ENCODE results near the gene PTGES2.

Gene PTGES2

DNA sequence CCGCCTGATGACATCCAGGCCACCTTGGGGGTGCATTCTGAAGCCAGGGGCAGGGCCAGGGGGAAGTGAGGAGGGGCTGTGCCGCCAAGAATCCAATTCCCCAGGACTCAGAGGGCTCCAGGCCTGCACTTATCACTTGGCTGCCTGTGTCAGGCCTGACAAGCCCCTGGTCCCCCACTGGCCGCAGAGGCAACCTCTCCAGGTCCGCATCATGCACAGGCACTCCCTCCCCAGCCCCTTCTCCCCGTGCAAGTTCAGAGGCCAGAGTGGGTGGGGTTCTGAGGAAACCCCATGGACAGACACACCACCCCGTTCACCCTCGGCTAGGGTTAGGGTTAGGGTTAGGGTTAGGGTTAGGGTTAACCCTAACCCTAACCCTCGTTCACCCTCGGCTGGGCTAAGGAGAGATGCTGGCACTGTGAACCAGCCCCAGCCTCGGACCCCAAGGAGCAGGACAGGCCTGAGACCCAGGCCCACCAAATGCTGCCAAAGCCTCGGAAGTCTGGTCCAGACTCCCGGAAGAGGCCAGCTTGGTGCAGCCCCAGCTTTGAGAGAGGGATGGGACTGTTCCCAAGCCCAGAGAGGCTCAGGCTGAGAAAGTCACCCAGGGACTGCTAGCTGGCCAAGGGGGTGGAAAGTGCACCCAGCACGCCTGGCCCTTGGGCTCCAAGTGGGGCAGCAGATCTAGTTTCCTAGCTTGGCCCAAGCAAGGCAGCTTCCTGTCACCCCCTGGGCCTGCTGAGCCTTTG is 26.6 kb upstream of the PTGES2 start:
- in situ Hi-C loops (cut with HindIII; ENCODE audit: low sequenced_read_pairs), result no loop called here

- in situ Hi-C loops (cut with HindIII; ENCODE audit: low sequenced_read_pairs), result no loop called here
Observed at GRCh38 chr9:128153060-128153946, 25.8 kb upstream of the PTGES2 start.

DNA sequence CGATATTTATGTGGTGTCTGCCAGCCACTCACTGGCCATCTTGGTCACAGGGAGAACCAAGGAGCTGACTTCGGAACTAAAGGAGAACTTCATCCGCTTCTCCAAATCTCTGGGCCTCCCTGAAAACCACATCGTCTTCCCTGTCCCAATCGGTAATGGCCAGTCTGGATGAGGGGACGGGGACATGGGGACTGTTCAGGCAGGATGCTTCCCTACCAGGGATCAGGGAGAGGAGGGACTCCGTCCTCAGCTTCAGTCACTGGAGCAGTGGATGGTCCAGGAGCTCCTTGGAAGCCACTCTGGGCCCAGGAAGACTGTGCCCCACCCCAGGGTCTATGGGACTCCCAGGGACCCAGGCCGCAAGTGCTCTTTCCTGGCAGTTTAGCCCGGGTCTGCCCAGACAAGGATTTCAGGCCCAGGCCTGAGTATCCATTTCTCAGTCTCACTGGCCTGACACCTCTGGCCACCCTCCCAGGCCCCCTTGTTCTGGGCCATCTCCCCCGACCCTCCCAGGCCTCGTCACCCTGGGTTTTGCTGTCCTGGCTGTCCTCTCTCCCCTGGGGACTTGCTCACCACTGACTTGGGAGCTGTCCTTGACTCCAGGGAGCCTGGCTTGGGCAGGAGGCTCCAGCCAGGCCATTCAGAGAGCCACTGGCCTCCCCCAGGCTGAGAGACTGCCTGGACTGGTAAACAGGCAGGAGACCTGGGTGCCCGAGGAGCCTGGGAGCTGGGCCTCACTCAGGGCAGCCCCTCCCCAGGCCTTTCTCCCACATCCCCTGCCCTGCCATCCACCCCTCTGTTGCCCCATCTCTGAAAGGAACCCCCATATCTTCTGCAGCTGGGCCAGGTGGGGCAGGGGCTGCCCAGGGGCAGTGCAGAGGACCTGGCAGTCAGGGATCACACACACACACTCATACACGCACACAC is 24.9 kb upstream of the PTGES2 start:
- in situ Hi-C loops (cut with HindIII; ENCODE audit: low sequenced_read_pairs), result no loop called here

DNA sequence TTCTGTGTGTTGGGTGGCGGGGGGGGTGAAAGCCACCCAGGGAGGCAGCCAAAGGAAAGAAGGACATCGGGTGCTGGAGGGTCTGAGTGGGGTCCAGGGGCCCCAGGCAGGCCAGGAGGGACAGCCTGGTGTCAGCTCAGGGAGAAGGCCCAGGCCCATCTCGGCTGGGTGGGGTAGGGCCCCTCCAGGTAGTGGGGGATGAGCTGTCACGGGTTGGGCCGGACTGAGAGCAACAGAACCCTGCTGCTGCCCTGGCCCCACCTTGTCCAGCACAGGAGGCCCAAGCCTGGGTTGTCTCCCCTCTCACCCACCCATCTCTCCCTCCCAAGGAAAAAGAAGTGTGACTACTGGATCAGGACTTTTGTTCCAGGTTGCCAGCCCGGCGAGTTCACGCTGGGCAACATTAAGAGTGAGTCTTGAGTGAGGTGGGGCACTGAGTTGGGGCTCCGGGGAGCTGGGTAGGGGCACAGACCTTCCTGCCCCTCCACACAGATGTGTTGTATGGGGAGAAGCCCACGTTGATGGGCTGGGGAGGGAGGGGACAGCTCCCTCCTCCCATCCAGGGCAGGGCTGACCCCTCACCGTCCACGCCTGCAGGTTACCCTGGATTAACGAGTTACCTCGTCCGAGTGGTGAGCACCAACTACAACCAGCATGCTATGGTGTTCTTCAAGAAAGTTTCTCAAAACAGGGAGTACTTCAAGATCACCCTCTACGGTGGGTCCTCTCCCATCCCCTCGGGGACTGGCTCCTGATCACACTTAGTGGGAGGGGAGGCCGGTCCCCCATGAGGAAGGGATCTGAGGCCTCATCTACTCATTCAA is 24.0 kb upstream of the PTGES2 start:
- in situ Hi-C loops (cut with HindIII; ENCODE audit: low sequenced_read_pairs), result no loop called here

DNA sequence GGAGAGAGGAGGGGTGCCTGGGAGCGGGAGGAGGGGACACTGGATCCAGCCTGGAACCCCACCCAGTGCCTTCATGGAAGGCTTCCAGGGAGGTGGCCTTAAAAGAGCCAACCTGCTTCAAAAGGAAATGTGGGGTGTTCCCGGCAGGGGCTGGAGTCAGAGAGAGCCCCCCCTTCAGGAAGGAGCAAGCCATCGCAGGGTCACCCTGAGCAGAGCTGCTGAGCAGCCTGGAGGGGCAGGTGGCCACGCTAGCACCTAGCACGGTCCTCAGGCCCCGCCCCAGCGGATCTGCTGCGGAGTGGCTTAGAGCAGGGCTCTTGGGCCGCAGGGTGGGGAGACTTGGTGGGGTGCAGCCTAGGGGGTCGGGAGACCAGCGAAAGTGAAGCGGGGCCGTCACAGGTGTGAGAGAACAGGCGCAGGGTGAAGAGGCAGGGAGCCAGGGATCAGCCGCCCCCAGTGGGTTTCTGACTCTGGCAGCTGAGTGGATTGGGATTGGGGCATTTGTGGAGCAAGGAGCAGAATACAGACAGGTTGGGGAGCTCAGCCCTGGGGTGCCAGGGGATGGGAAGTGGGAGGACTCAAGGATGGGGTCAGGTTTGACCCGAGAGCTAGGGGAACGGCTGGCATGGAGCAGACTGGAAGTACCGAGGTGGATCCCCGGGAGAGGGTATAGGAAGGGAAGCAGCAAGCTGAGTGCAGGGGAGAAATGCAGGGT is 23.2 kb upstream of the PTGES2 start:
- in situ Hi-C loops (cut with HindIII; ENCODE audit: low sequenced_read_pairs), result no loop called here

DNA sequence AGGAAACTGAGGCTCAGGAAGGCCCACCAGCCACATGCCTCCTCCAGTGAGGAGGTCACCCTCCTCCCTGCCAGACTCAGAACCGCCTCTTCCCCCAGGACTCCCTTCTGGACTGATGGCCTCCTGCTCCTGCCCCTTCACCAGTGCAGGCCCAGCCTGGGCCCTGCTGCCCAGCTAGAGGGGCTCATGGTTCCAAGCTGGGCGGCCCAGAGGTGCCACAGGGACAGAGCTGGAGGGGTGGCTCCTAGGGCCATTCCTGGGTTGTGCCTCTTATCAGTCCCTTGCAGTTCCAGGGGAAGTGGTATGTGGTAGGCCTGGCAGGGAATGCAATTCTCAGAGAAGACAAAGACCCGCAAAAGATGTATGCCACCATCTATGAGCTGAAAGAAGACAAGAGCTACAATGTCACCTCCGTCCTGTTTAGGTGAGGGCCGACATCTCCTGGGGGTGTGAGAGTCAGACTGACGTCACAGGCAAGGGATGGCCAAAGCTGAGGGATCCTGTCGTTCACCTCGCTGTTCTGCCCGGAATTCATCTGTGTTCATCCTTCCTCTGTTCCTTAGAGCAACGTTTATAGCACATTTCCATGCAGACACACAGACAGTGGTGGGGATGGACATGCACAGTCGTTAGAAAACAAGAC is 22.5 kb upstream of the PTGES2 start:
- in situ Hi-C loops (cut with HindIII; ENCODE audit: low sequenced_read_pairs), result no loop called here

DNA sequence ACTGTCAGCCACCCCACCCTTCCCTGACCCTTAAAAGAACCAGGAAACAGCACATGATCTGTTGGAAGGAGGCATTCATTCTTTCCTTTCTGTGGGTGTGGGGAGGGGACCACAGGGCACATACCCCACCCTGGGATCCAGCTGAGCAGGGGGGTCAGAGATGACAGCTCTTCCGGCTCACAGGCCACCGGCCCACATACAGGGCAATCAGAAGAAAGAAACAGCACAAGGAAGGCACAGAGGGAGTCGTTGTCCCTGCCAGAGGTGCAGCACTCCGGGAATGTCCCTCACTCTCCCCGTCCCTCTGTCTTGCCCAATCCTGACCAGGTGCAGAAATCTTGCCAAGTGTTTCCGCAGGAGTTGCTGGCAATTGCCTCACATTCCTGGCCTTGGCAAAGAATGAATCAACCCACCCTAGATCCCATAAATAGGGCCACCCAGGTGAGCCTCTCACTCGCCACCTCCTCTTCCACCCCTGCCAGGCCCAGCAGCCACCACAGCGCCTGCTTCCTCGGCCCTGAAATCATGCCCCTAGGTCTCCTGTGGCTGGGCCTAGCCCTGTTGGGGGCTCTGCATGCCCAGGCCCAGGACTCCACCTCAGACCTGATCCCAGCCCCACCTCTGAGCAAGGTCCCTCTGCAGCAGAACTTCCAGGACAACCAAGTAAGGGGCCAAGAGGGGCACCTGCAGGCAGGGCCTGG is 21.6 kb upstream of the PTGES2 start, which contains the start of gene LCN2:
LCN2 (plus strand) TSS at position 453 of the 701 bp plus-strand sequence; CDS start at position 526, 73 bp downstream.
- in situ Hi-C loops (cut with HindIII; ENCODE audit: low sequenced_read_pairs), result no loop called here

- in situ Hi-C loops (cut with HindIII; ENCODE audit: low sequenced_read_pairs), result no loop called here
Observed at GRCh38 chr9:128148509-128149000, 21.0 kb upstream of the PTGES2 start.

GRCh38 chr9:128146591-128147120 is 19.1 kb upstream of the PTGES2 start:
- in situ Hi-C loops (cut with HindIII; ENCODE audit: low sequenced_read_pairs), result no loop called here

GRCh38 chr9:128145951-128146351 is 18.4 kb upstream of the PTGES2 start:
- in situ Hi-C loops (cut with HindIII; ENCODE audit: low sequenced_read_pairs), result no loop called here

- in situ Hi-C loops (cut with HindIII; ENCODE audit: low sequenced_read_pairs), result no loop called here
Observed at GRCh38 chr9:128145536-128145935, 18.0 kb upstream of the PTGES2 start.

DNA sequence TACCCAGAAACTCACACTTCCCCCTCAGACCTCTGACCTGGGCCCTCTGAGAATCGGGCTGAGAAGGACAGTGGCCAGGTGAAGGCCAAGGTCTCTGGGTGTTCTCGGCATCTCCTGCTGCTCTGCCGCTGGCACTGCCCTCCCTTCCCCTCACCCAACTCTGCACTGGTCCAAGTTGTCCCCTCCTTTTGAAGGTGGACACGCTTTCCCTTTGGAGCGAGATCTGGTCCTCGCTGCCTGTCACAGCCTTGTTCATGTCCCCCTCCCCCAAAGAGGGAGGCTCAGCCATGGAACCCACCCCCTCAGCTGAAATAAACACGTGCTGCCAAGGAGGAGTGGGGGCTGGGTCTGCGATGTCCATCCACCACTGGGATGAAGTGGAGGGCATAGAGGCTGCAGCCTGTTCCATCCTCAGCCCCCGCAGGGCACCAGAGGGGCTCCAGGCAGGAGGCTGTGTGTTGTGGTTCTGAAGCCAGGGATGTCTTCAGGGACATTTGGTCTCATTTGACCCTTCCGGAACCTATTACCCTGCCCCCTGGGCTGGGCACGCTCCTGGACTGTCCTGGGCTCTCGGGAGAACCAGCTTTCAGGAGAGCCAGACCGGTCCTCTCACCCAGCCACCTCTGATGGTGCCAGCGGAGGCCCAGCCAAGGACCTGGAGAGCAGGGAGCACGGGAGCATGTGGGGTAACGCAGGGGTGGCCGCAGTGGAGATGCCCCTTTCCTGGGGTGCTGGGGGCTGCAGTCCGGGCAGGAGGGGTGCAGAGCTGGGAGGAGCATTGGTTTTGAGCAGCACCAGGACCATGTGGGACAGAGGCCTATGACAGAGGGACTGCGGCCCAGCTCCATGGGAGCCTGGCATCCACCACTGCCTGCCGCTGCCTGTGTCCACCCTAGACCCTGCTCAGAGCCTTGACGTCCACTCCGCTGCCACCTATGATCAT is 17.0 kb upstream of the PTGES2 start:
- in situ Hi-C loops (cut with HindIII; ENCODE audit: low sequenced_read_pairs), result no loop called here

GRCh38 chr9:128143525-128144238 is 16.2 kb upstream of the PTGES2 start:
- in situ Hi-C loops (cut with HindIII; ENCODE audit: low sequenced_read_pairs), result no loop called here

- in situ Hi-C loops (cut with HindIII; ENCODE audit: low sequenced_read_pairs), result no loop called here
Observed at GRCh38 chr9:128142596-128142995, 15.1 kb upstream of the PTGES2 start.

GRCh38 chr9:128142061-128142460 is 14.5 kb upstream of the PTGES2 start:
- in situ Hi-C loops (cut with HindIII; ENCODE audit: low sequenced_read_pairs), result no loop called here

DNA sequence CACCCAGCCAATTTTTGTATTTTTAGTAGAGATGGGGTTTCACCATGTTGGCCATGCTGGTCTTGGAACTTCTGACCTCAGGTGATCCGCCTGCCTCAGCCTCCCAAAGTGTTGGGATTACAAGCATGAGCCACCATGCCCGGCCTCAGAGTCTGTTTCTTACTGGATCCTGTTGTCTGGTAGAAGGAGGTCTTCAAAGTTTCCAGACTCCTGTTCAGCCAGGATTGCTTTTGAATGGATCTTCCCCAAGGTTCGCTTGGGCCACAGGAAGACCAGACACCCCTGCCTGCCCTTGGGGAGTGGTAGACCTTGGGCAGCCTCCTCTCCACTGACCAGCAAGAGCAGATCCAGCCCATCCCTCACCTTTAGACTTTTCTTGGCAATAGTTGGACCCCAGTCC is 14.1 kb upstream of the PTGES2 start:
- in situ Hi-C loops (cut with HindIII; ENCODE audit: low sequenced_read_pairs), result no loop called here
